GM18520 (cell line): ENCODE results near the gene G6PD.
"Not testable (repeated sequence)": the region's sequence is repeated elsewhere in the genome, so short reads cannot be mapped to it uniquely, and the experiment has no call there.

Experiments used
- ATAC-seq: cut with Tn5 transposase; IDR thresholded peaks from one replicate; pipeline ENCODE4 v1.9.1; 2021; ENCODE audit not compliant: unreplicated experiment

The G6PD gene

GRCh38 chrX:154545673-154546274, 872 bp downstream of the G6PD start:
- ATAC-seq = no peak

DNA sequence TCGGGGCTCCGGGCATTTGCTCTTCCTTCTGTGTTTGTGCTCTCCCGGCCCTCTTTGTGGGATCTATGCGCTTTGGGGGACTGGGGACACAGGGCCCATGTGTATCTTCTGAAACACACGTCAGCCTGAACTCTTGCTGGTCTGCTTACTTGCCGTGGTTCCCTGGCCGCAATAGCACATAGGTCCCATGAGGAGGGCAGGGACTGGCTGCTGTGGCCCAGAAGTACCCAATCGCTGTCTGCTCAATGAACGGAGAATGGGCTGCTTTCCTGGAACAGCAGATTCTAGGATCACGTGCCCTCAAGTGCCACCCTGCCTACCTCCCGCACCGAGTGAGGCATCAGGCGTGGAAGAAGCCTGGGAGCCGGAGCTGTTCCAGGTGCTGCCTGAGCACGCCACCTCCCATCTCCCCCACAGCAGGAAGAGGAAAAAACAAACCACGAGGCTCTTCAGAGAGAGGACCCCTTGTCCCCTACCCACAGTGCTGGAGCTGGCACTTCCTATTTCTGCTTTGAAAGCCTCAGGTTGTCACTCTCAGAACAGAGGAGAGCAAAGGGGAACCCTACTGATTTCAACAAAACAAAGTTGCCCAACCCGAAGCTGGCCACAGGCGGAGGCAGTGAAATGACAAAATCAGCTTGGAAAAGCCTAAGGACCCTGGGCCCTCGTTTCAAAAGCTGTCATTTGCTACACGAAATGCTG, 3.8 kb downstream of the G6PD start:
- ATAC-seq = no peak

DNA sequence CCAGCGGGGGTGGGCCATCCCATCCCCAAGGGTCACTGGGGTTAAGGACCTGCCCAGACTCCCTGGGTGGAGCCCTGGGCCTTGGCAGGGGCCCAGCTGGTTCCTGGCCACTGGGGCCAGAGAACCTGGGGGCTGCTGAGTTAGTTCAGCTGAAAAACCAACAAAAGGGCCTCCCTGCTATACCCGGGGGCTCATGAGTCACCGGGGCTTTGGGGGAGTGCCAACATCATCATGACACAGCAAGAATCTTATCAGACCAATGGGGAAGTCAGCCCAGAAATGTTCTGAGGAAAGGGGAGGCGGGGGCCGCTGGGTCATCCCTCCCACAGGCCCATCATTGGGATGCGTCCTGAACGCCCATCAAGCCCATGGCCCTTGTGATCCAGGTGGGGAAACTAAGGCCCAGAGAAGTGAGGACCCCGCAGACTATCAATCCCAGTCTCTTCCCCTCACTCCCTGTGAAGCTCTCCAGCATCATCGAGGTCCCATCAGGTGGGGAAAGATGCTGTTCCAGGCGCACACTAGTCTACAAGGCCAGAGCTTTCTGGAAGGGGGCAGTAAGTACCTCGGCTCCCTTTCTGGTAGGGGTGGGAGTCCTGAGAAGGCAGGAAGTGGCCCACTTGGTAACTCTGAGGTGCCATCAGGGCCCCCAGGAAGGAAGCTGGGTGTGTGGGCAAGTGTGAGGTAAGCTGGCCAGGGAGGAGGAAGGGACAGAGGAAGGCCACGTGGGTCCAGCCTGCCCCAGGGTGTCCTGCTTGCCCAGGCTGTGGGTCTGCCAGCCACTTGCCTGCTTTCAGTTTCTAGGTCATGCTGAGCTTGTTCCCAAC, 4.5 kb downstream of the G6PD start:
- ATAC-seq = no peak

DNA sequence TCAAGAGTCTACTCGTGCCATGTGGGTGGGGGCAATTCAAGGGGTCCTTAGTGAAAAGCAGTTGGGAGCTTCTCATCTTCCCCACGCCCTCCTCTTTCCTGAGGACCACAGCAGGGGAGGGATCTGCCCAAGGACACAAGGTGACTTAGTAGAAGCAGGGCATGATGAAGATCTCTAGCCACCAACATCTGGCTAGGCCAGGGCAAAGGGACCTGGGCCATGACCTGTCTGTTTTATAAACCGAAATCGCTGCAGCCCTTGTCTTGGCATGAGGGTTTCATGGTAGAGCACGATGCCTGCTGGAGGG, 5.1 kb downstream of the G6PD start:
- no peak for ATAC-seq

- no peak for ATAC-seq
These were observed 5.6 kb downstream of the G6PD start for GRCh38 chrX:154540897-154541535.

DNA sequence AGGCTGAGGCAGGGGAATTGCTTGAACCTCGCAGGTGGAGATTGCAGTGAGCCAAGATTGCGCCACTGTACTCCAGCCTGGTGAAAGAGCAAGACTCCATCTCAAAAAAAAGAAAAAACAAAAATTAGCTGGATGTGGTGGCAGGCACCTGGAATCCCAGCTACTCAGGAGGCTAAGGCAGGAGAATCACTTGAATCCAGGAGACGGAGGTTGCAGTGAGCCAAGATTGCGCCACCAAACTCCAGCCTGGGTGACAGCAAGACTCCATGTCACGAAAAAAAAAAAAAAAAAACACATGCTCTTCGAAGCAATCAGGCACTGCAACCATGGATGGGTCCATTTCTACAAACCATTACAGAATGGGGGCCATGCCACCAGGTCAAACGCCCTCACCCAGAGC, 6.3 kb downstream of the G6PD start:
- not testable (repeated sequence) for ATAC-seq

- no peak for ATAC-seq
These were observed 7.6 kb downstream of the G6PD start for GRCh38 chrX:154539077-154539476.

- no peak for ATAC-seq
These were observed 10.8 kb downstream of the G6PD start for GRCh38 chrX:154535892-154536291.

GRCh38 chrX:154534526-154535322, 11.9 kb downstream of the G6PD start:
- ATAC-seq = peak; percentile 90

GRCh38 chrX:154532690-154533089, 14.0 kb downstream of the G6PD start:
- ATAC-seq = no peak

DNA sequence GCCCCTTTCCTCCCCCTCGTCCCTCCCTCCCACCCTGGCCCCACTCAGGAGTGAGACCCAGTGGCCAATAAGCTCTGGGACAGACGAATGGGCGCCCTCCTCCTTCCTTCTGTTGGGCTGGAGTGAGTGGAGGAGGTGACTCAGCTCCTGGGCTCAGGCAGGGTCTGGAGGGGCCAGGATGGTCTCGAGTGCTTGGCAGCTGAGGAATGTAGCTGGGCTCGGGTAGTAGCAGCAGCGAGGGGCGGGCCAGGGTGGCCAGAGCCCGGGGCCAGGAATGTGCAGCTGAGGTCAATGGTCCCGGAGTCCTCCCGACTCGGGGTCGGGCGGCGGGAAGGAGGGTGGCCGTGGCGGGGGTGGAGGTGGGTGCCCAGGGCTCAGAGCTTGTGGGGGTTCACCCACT, 15.0 kb downstream of the G6PD start:
- no peak for ATAC-seq

DNA sequence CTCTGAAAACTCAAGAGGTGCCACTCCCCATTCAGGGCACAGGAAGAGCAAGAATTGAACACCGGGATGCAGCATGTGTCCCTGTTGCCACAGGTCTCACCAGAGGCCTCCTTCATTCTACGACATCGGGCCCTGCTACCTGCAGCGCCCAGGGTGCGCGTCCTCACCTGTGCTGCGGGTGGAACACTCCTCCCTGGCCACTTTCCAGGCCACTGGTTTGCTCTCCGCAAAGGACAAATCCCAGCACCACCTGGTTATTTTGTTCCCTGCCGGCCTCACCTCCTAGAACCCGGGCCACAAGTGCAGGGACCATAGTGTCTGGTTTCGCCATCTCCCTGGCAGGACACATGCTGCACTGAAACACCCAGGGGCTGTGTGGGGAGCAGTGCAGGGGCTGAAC, 16.4 kb downstream of the G6PD start:
- ATAC-seq = no peak

DNA sequence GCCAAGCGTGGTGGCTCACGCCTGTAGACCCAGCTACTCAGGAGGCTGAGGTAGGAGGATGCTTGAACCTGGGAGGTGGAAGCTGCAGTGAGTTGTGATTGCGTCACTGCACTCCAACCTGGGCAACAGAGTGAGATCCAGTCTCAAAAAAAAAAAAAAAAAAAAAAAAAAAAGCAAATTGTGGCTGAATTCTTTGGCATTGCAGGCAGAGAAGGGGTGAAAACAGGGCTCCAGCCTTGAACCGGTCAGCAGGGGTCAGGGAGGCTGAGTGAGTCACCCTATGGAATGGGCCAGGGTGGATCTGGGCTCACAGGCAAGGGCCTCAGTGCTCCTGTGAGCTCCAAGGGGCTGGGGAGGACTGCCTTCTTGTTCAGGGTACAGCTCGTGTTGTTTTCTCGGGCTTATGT, 17.4 kb downstream of the G6PD start:
- ATAC-seq = no peak

- no peak for ATAC-seq
These were observed 19.6 kb downstream of the G6PD start for GRCh38 chrX:154526901-154527675.

DNA sequence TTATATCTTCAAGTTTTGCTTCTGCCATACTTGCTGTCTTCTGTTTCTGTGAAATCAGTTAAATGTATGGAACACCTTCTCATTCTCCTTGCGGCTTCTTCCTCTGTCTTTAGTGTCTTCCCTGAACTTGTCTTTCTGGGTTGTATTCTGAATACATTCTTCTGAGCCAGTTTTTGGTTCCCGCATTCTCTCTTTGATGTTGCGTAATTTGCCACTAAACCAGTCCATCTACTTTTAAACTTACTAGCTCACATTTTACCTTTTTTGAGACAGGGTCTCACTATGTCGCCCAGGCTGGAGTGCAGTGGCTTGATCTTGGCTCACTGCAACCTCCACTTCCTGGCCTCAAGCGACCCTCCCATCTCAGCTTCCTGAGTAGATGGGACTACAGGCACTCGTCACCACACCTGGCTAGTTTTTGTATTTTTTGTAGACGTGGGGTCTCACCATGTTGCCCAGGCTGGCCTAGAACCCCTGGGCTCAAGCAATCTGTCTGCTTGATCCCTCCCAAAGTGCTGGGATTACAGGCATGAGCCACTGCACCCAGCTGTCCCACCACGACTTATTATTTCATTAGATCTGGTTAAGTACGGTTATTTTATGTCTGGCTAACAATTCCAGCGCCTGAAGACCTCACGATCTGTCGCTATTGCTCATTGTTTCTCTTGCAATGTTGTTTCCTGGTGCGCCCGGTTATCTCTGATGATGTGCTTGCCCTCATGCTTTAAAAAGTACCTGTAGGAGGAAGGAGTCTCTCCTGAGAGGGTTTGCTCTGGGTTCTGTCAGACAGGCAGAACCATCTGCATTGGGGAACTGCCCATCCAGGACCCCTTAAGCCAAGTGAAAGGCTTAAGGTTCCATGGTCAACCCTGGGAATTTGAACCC, 20.8 kb downstream of the G6PD start:
- ATAC-seq = no peak

- no peak for ATAC-seq
These were observed 27.3 kb downstream of the G6PD start for GRCh38 chrX:154519389-154519788.

DNA sequence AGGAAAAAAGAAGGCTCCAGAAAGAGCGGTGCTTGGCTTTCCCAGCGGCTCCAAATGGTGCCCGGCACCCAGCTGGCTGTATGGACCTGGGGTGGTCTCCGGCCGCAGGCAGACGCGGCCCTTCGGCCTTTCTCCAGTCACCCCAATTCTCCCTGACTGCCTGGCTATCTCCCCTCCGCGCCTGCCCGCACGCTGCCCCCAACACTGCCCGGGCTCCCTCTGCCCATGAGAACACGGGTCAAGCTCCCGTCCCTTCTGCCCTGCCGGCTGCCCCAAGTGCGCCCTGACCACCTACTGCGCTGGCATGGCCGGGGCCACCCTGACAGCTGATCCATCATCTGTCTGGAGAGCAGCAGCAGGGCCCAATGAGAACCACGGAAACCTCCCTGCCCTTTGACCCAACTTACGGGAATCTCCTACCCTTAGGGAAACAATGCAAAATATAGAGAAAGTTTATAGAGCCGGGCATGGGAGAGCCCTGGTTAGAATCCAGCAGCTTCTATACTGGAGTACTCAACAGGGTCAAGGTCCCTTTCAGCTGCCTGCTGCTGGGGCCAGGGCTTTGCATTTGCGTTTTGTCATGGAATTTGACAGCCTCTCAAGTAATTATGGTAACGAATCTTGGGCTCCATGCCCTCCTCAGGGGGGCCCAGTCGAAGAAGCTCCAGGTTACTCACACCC, 29.4 kb downstream of the G6PD start:
- ATAC-seq = no peak

DNA sequence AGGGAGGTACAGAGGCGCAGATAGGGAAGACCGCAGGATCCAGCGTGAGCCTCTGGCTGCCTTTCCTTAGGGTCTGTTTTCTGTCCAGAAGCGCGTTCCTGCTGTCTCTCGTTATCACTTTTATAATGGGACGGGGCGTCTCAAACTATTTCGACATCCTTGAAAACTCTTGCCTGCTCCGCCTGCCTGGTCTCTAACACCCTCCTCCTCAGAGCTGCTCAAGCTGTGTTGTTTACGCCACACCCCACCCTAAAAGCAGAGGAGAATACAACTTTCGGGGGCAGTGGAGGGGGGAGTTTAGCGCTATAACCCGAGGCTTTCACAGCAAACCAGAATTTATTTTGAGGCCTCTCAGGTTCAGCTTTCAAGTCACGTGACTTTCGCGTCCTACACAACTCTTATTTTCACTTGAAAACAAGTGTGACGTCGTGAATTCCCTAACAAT, 30.0 kb downstream of the G6PD start:
- peak; percentile 3 for ATAC-seq
